Right renal pelvis (tissue), 4 donors: ENCODE measurements around the gene MTERF2. TPM values are rescaled to one million over a fixed set of nuclear protein-coding genes. Genes with fewer than 3 reads are reported as not detected.

Source experiments
- DNase-seq, 4 donors: peaks; one replicate each; pipeline ENCODE4 v3.0.0-alpha.2; 2013; ENCODE audit warnings: low read depth in 4 of 4, low spot score in 3 of 4, missing footprints in 1 of 4
- polyA plus RNA-seq, 4 donors: library from polyadenylated mRNA; unstranded; fragments of 120-200 nt; gene quantifications; one replicate each; pipeline ENCODE4 v1.2.1, GENCODE V29; 2013; ENCODE audit not compliant: insufficient read length in 4 of 4

Gene MTERF2
- polyA plus RNA-seq, 4 donors, result 33.6 to 38.8 (median 34.6) TPM

DNA sequence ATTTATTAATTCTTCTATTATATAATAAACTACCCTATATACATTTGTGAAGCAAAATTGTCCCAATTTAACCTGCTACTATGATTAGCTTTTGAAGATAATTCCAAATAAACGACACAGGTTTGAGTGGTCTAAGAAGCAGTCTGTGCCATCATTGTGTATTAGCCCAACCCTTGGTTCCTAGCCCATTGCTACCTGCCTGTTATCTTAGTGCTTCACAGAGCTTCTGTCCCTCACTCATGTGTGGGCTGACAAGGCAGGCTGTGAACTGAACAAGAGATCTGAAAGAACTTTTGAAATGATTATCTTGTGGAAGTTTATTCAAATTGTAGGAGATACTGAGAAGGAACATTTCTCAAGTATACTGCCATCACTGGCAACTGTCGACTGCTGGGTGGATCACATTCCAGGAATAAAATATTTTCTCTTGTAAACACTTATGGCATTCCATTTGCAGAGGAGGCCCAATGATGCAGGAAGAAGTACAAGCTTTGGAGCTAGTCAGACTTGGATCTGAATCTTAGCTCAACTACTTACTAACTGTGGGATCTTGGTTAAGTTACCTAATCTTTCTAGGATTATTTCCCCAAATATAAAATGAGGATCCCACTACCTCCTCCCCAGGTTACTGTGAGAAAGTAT lies 7.8 kb upstream of the MTERF2 start:
- DNase-seq, result no peak

DNA sequence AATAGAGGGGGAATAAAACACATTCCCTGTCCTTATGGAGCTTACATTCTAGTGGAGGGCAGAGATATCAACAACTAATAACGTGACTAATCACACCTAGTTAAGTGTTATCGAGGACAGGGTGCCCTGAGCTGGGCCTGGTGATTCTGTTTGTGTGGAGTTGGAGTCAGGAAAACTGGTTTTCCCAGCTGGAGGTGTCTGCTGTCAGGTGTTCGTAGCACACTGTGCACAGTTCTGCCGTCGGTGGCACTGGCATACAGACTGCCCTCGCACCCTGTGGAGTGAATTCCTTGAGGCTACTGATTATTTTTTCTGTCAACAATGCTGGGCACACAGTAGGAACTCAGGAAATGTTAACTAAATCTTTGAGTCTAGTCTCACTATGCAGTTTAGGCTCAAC lies 900 bp upstream of the MTERF2 start:
- no peak for DNase-seq

DNA sequence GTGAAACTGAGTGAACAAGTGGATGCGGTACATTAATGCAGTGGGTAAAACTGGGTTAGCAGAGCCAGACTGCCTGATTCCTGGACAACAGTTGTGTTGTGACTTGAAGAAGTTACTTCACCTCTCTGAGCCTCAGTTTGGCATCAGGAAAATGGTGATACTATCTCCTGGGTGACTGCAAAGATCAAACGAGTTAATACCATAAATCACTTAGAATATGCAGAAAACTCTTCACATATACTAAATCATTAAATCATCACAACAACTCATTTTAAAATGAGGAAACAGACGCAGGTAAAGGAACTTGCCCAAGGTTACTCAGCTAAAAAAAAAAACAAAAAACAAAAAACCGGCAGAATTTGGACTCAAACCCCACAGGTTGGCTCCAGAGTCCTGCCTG lies 811 bp downstream of the MTERF2 start:
- DNase-seq, result no peak

DNA sequence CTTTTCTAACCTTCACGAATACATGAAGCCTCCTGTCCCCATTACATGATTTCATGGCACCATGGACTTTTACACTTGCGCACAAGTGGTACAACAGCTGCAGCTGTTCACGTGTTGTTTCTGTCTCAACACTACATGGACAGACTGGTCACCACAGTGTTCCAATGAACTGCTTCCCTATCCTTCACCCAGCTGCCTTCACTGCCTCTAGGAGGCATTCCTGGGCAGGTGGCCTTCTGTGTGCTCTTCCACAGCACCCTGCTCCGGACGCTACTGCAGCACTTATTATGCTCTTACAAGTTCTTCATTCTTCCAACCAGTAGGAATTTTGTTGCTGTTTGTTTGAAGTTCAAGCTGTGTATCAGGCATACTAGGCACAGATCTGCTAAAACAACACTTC lies 1.5 kb downstream of the MTERF2 start:
- no peak for DNase-seq

DNA sequence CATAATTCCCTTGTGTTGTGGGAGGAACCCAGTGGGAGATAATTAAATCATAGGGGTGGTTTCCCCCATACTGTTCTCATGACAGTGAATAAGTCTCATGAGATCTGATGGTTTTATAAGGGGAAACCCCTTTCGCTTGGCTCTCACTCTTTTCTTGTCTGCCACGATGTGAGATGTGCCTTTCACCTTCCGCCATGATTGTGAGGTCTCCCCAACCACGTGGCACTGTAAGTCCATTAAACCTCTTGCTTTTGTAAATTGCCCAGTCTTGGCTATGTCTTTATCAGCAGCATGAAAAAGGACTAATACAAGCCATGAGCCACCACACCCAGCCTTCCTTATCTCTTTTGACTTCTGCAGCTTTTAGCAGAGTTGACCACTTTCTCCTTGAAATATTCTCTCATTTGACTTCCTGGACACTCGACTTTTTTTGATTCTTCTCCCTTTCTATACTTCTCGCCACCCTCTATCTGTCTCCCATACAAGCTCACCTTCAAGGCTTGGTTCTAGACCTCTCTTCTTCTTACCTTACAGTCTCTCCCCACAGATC lies 2.3 kb downstream of the MTERF2 start:
- no peak for DNase-seq

DNA sequence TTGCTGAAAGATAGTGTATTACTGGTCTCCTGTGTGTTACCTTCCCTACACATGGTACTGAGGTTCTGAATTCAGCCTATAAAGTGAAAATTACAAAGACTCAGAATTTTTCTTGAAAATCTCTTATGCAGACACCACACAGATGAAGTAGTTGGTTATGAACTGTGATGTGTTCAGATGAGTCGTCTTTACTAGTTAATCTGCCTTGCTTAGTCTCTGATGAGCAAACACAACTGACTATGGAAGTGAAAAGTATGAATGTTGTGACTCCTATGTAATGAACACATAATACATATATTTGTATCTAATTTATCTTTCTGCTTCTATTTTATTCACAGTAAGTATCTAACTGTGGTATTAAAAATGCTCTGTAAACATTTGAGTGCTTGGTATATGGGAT lies 4.7 kb downstream of the MTERF2 start:
- no peak for DNase-seq

GRCh38 chr12:106981788-106982187 lies 5.2 kb downstream of the MTERF2 start:
- DNase-seq, result no peak

DNA sequence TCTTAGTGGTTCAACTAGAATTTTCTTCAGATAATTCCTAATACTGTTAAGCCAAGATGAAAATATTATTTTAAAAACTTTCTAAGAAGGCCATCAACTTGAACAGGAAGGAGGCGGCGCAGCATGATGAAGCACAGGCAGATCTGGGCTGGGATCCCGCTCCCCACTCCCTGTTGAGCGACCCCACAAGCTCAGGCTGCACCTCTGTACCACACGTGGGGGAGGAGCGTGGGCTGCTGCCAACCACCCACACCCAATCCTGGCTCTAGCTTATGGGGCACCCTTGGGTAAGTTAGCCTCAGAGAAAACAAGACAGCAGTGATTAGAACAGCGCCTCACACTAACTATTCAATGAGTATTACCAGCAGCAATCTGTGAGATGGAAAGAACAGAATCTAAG lies 6.0 kb downstream of the MTERF2 start:
- DNase-seq, result no peak

GRCh38 chr12:106978035-106978800 lies 8.7 kb downstream of the MTERF2 start:
- DNase-seq, result no peak

DNA sequence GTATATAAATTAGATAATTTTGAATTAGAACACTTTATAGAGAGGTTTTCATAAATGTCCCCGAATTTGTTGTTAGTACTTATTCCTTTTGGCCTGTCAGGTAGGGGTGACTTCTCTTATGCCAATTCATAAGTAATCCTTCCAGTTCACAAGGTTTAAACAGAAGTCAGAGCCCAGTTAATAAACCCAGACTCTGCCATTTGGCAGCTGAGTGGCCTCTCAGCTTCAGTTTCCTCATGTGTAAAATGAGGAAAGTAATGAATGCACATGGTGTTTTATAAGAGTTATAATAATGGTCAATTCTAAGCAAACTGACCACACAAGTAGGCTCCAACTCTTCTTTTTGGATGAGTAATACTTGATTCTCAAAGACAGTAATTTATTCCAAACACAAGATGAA lies 10.3 kb downstream of the MTERF2 start:
- no peak for DNase-seq

GRCh38 chr12:106975993-106976658 lies 10.8 kb downstream of the MTERF2 start:
- DNase-seq, result no peak

GRCh38 chr12:106975098-106975497 lies 11.8 kb downstream of the MTERF2 start:
- DNase-seq, result no peak

DNA sequence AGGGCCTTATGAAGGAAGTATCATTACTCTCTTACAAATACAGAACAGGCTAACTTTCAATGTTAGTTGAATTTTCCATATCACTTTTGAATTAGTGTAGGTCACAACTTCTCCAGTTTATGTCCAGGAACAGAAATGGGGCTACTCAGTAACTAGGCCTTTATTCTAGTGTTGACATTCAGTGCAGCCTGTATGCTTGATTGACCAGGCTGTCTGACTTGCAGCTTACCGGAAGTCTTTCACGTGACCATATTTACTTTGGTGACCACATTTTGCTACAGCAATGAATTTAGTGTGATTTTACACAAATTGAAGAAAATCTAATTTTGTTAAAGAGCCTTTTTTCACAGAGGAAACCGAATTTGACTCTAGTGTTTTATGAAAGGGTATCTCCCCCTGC lies 12.4 kb downstream of the MTERF2 start:
- DNase-seq, result no peak

DNA sequence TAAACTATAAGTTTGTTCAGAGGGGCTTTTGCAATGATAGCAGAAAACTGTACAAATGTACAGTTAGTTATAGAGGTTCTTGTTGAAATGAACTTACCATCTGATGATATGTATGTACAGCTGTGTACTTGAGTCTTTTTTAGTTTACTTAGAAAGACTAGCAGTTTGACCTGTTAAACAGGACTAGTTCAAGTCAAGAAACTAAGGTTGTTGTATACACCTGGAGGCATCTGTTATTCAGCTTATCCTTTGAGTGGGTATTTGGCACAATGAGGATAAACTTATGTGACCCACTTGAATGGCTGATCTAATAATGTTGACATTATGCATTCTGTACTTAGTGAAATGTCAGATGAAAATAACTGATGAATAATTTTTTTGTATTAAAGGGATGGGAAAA lies 13.4 kb downstream of the MTERF2 start:
- no peak for DNase-seq

DNA sequence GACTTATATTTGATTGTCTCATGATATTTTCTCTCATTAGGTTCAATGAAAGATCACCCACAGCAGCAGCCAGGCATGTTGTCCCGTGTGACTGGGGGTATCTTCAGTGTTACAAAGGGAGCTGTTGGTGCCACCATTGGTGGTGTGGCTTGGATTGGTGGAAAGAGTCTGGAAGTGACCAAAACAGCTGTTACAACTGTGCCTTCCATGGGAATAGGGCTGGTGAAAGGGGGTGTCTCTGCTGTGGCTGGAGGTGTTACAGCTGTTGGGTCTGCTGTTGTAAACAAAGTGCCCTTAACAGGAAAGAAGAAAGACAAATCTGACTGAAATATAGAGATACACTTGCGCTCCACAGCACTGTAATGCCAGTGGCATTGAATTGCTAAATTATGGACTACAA lies 15.9 kb downstream of the MTERF2 start:
- no peak for DNase-seq

DNA sequence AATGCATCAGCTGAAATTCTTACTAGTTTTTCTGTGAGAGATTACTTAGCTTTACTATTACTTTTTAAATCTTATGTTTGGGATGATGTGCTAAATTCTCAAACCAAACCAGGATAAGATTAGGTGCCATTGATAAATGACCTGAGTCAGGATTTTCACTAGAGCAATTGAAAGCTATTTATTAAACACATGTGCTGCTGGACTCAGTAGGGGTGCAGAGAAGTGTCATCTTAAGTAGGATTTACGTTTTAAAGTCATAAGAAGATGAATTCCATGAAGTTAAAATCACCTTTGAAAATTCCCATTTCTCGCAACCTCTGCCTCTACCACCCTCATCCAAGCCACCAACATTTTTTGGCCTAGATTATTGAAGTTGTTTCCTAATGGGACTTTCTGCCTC lies 22.4 kb downstream of the MTERF2 start:
- DNase-seq, result no peak

GRCh38 chr12:106962286-106962685 lies 24.7 kb downstream of the MTERF2 start:
- no peak for DNase-seq

DNA sequence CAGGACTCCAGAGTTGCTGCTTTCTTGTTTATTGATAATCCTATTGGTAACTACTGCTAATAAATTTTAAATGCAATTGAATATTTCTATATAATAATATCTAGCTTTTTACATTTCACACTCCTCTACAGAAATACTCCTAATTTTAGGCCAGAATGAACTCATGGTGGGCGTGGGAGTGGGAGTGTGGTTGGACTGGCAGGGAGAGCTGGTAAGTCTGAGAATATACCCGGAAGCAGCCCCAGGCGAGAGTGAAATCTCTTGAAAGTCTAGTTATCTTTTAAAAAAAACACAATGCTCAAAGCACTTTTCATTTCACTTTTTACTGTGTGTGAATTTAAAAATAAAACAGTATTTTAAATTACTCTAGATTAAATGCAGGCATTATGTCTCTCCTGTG lies 26.5 kb downstream of the MTERF2 start:
- DNase-seq, result no peak

DNA sequence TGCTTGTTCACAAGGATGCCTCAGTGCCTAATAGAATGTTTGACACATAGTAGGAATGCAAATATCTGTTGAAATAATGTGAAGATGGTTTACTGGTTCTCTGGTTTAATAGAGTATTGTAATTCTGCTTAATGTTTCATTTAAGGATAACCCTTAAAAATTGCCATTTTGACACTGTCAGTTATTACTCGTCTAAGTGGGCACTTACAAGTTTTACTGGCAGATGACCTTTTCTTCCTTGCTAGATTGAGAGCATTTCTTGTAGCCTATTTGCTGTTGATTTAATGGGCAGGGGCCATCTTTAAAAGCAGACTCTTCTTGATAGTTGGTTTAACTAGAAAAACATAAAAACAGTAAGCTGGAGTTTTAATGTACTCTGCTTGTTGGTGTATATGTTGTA lies 29.4 kb downstream of the MTERF2 start:
- DNase-seq, result no peak

DNA sequence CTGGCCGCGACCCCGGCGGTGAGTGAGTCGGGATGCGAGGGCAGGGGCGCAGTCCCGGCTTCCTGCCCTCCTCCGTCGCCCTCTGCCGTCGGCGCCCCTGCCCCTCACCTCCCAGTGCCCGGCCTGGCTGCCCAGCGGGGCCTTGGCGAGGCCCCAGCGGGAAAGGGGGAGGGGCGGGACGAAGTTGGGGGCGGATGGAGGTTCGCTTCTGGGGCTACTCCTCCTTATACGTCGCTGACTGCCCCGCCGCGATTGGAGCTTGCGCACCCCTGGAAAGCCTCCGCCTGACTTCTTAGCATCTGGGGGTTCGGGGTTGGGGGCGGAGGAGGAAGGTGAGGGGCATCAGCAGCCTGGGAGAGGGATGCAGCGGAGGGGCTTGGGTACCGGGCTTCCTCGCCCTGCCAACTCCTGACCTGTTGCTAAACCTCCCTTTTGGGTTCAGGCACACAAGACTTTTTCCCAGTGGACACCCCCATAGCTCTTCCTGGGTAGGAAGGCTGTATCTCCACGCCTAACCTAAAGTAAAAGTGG lies 30.8 kb downstream of the MTERF2 start:
- DNase-seq, result peak in 3 of 4 donors; percentile 47 to 60 (median 56)

- DNase-seq, result peak; percentile 93 to 98 (median 96)
Observed at GRCh38 chr12:106955377-106956047, 31.4 kb downstream of the MTERF2 start, which contains the start of gene TMEM263. TSS of gene TMEM263 (plus strand) at chr12:106955907. CDS start at chr12:106967117, 11,210 bp downstream.
